Upper lobe of left lung (tissue), 6 donors: Measurements from ENCODE around the gene EIF5AL1. TPM values are rescaled to one million over a fixed set of nuclear protein-coding genes. Genes with fewer than 3 reads are reported as not detected.

Experiments
- ATAC-seq, 2 donors: fragments of 200-7000 bp; cut with Tn5 transposase; one replicate each; pipeline ENCODE4 v1.9.1; 2022; ENCODE audit warnings: mild to moderate bottlenecking in 2 of 2, moderate library complexity in 2 of 2; ENCODE audit not compliant: low FRiP score in 2 of 2
- DNase-seq, 2 donors: peaks; one replicate each; pipeline ENCODE4 v3.0.0-alpha.2; 2019 to 2020
- H3K27ac ChIP-seq, 4 donors: fragments of 200-600 bp; sonication (generic); one replicate each; pipeline ENCODE4 v1.5.1; 2016 to 2019
- H3K27me3 ChIP-seq, 4 donors: fragments of 200-600 bp; sonication (generic); one replicate each; pipeline ENCODE4 v1.5.1; 2017 to 2019
- H3K36me3 ChIP-seq, 4 donors: fragments of 200-600 bp; sonication (generic); one replicate each; pipeline ENCODE4 v1.5.1; 2016 to 2019
- H3K4me1 ChIP-seq, 4 donors: fragments of 200-600 bp; sonication (generic); one replicate each; pipeline ENCODE4 v1.5.1; 2018 to 2019
- H3K4me3 ChIP-seq, 4 donors: fragments of 200-600 bp; sonication (generic); one replicate each; pipeline ENCODE4 v1.5.1; 2017 to 2019; ENCODE audit warnings: mild to moderate bottlenecking in 2 of 4, moderate library complexity in 1 of 4
- H3K9me3 ChIP-seq, 4 donors: fragments of 200-600 bp; sonication (generic); one replicate each; pipeline ENCODE4 v1.5.1; 2018 to 2019
- CTCF ChIP-seq, 6 experiments: fragments of 450-650 bp in 4 of 6; fragments of 200-600 bp in 2 of 6; sonication (generic) in 2 of 6; IDR thresholded peaks; one replicate each; pipeline ENCODE4 v1.5.1; 2016 to 2019; ENCODE audit warnings: antibody characterized with exemption in 6 of 6
- EP300 ChIP-seq, 4 donors: sonication (generic); formaldehyde crosslinking; IDR thresholded peaks; one replicate each; pipeline ENCODE4 v1.5.1; 2017; ENCODE audit warnings: antibody characterized with exemption in 4 of 4, control low read depth in 2 of 4
- POLR2A ChIP-seq, 4 donors: fragments of 450-650 bp; IDR thresholded peaks; one replicate each; pipeline ENCODE4 v1.5.1; 2016 to 2017; ENCODE audit warnings: antibody characterized with exemption in 4 of 4, mild to moderate bottlenecking in 2 of 4
- POLR2AphosphoS5 ChIP-seq, 2 donors: sonication (generic); formaldehyde crosslinking; IDR thresholded peaks; one replicate each; pipeline ENCODE4 v1.5.1; 2017; ENCODE audit warnings: antibody characterized with exemption in 2 of 2
- WGBS, 2 donors: methylation state at CpG; one replicate each; pipeline ENCODE4 v1.1.5; 2017 to 2018; 5-methylcytosine and 5-hydroxymethylcytosine counted together
- total RNA-seq, 6 donors: library from RNA; depleted of rRNA in 4 of 6; stranded (reverse); fragments of >200 nt in 4 of 6; gene quantifications; one replicate each; pipeline versions ENCODE4 v1.1.0 to v1.2.1, GENCODE V29; 2016 to 2021
- donor health status: DM: no; HTN: no; CAD: no; lungs with moderate emphysema.
- donor health status: DM: no; HTN: yes; CAD: no; lungs with severe emphysema.

Gene EIF5AL1
- total RNA-seq, 6 donors from 2014 or later, result 0.07 to 0.37 (median 0.15) TPM; not detected in 2

DNA sequence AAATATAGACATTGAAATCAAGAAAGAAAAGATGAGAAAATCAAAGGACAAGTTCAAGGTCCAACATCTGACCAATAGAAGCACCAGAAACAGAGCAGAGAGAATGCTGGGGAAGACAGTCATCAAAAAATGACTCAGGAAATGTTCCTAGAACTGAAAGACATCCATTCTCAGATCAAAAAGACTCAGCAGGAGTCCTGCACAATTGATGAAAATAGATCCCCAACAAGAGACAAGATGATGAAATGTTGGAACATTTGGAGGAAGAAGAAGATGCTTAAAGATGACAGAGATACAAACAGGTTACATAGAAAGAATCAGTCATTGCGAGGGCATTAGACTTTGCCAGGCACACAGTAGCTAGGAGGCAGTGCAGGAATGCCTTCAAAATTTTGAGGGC lies 30.0 kb upstream of the EIF5AL1 start:
- Histone ChIP-seq H3K9me3 (no peaks in the 10 kb centered on the region), H3K4me3 (no peak overlapping the region), H3K36me3 (no peaks in the 10 kb centered on the region), H3K27ac (peak overlapping the region in 1 of 4 donors; percentile 32), H3K4me1 (peaks cover 0 to under 1% (median 0%) of the 10 kb centered on the region in 4 donors), H3K27me3 (no peaks in the 10 kb centered on the region)
- DNase-seq (no peak), ATAC-seq (no peak)
- TF ChIP-seq CTCF (IDR thresholded peaks at IDR 0.05) (no peak), EP300 (IDR thresholded peaks at IDR 0.05) (no peak), POLR2A (IDR thresholded peaks at IDR 0.05) (no peak), POLR2AphosphoS5 (IDR thresholded peaks at IDR 0.05) (no peak)
- 93 to 100% methylated on average over 1 of the region's 1 CpG for WGBS, 2 donors

GRCh38 chr10:79482741-79483140 lies 29.6 kb upstream of the EIF5AL1 start:
- H3K27me3 ChIP-seq, result no peaks in the 10 kb centered on the region
- H3K9me3 ChIP-seq, result no peaks in the 10 kb centered on the region
- peaks cover 0 to 5% (median 4%) of the 10 kb centered on the region in 4 donors for H3K4me1 ChIP-seq
- peak overlapping the region in 1 of 4 donors; percentile 32 for H3K27ac ChIP-seq
- no peaks in the 10 kb centered on the region for H3K36me3 ChIP-seq
- TF ChIP-seq POLR2A (IDR thresholded peaks at IDR 0.05) (no peak), POLR2AphosphoS5 (IDR thresholded peaks at IDR 0.05) (no peak), CTCF (IDR thresholded peaks at IDR 0.05) (no peak), EP300 (IDR thresholded peaks at IDR 0.05) (no peak)
- no peak for DNase-seq
- 65 to 76% methylated on average over 4 of the region's 4 CpGs for WGBS, 2 donors
- no peak for ATAC-seq
- no peak overlapping the region for H3K4me3 ChIP-seq

- H3K27ac ChIP-seq, result peak overlapping the region in 3 of 4 donors; percentile 34 to 54 (median 39)
- no peaks in the 10 kb centered on the region for H3K27me3 ChIP-seq
- H3K4me3 ChIP-seq, result no peak overlapping the region
- peaks cover 0 to 10% (median 9%) of the 10 kb centered on the region in 4 donors for H3K4me1 ChIP-seq
- no peak for DNase-seq
- no peaks in the 10 kb centered on the region for H3K36me3 ChIP-seq
- H3K9me3 ChIP-seq, result no peaks in the 10 kb centered on the region
- ATAC-seq, result no peak
- 75% methylated on average over 3 of the region's 3 CpGs for WGBS, 2 donors
- no peak for TF ChIP-seq EP300 (IDR thresholded peaks at IDR 0.05)
- no peak for TF ChIP-seq POLR2A (IDR thresholded peaks at IDR 0.05)
- no peak for TF ChIP-seq CTCF (IDR thresholded peaks at IDR 0.05)
- no peak for TF ChIP-seq POLR2AphosphoS5 (IDR thresholded peaks at IDR 0.05)
Observed at GRCh38 chr10:79483299-79483698, 29.0 kb upstream of the EIF5AL1 start.

GRCh38 chr10:79483948-79484347 lies 28.4 kb upstream of the EIF5AL1 start:
- peak overlapping the region in 3 of 4 donors; percentile 34 to 54 (median 39) for H3K27ac ChIP-seq
- 71 to 82% methylated on average over 2 of the region's 2 CpGs for WGBS, 2 donors
- H3K4me1 ChIP-seq, result peaks cover 0 to 14% (median 13%) of the 10 kb centered on the region in 4 donors
- no peak for TF ChIP-seq CTCF (IDR thresholded peaks at IDR 0.05)
- TF ChIP-seq POLR2AphosphoS5 (IDR thresholded peaks at IDR 0.05), result peak in 1 of 2 donors; percentile 14
- H3K27me3 ChIP-seq, result no peaks in the 10 kb centered on the region
- H3K9me3 ChIP-seq, result no peaks in the 10 kb centered on the region
- peak in 1 of 2 donors; percentile 83 for DNase-seq
- H3K36me3 ChIP-seq, result no peaks in the 10 kb centered on the region
- ATAC-seq, result peak in 1 of 2 donors; percentile 57
- H3K4me3 ChIP-seq, result no peak overlapping the region

DNA sequence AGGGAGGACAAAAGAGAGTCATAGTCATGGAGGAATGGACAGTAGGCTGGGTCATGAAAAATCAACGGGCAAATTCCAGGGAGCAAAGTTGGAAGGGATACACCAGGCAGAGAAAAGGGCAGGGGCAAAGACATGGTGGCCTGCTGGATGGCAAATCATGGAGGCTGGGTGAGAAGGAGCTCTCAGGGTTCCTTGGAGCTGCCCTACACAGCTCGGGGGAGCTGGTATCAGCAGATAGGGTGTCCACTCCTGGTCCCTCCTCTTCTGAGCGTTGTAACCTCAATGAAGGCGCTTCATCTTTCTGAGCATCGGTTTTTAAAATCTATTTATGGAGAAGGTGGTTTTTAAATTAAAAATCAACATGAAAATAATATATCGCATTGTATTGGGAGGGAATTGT lies 27.9 kb upstream of the EIF5AL1 start:
- H3K27me3 ChIP-seq, result no peaks in the 10 kb centered on the region
- H3K9me3 ChIP-seq, result no peaks in the 10 kb centered on the region
- peak overlapping the region in 2 of 4 donors; percentile 5 to 54 for H3K27ac ChIP-seq
- TF ChIP-seq POLR2A (IDR thresholded peaks at IDR 0.05) (no peak), POLR2AphosphoS5 (IDR thresholded peaks at IDR 0.05) (no peak), CTCF (IDR thresholded peaks at IDR 0.05) (no peak), EP300 (IDR thresholded peaks at IDR 0.05) (no peak)
- H3K4me3 ChIP-seq, result no peak overlapping the region
- H3K4me1 ChIP-seq, result peaks cover 0 to 14% (median 13%) of the 10 kb centered on the region in 4 donors
- H3K36me3 ChIP-seq, result no peaks in the 10 kb centered on the region
- ATAC-seq (peak in 1 of 2 donors; percentile 2), DNase-seq (no peak)
- 91 to 92% methylated on average over 6 of the region's 6 CpGs for WGBS, 2 donors
